H1 (cell line): Measurements from ENCODE around the gene PDE1C. TPM values are rescaled to one million over a fixed set of nuclear protein-coding genes. Genes with fewer than 3 reads are reported as not detected.

Source experiments
- CEBPB ChIP-seq: IDR thresholded peaks from 2 replicates; pipeline ENCODE4 v1.6.1; 2012; ENCODE audit warnings: low read depth, low read length
- polyA plus RNA-seq, 7 experiments: library from polyadenylated mRNA; depleted of rRNA in 3 of 7; stranded (reverse) in 5 of 7; unstranded in 2 of 7; fragments of >200 nt in 5 of 7; fragments of 200-250 nt in 2 of 7; gene quantifications; 1 replicate in 5 of 7; 2 replicates in 1 of 7; 4 replicates in 1 of 7; pipeline versions ENCODE4 v1.2.1 to v1.2.3, GENCODE V29; 2011 to 2013; ENCODE audit warnings: missing spikeins in 2 of 7, mixed read lengths in 2 of 7
- total RNA-seq: library from RNA; stranded (reverse); fragmentation: NEBNext Ultra II Directional; extraction: Animal tissue kit (Norgen Biotek cat#: 25700); gene quantifications from 2 replicates; pipeline ENCODE4 v1.2.1, GENCODE V29; 2021

Gene PDE1C
- total and polyA plus RNA-seq, 2 of the 8 experiments (the other 6 are each of a cell fraction or from before 2014, with no cell fraction given): 0.11 to 1.1 TPM

DNA sequence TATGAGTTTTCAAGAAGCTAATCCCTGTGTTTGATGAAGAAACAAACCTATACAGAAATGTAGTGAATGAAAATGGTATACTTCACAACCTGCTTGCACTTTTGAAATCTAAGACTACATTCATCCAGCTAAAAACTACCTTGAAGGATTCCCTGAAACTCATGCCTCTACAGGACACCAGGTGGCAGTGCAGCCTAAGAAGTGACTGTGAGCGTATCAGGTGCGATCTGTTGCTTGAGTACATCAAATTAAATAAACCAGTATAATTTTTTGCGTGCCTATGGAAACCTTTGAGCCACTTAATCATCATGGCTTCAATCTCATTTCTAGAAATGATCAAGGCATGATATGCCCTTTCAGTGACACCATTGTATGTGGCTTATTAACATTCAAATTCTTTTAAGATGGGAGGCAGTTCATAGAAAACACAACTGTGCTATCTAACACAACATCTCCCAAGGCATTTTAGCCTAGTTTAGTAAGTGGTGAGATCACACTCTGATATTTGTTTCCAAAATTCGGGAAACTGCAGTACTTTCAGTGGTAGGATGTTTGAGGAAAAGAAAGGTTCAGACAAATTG, 325.8 kb downstream of the PDE1C start (continued):
- TF ChIP-seq CEBPB: no peak
